Lower leg skin (tissue), 3 donors: Measurements from ENCODE around the gene DAB1.

Experiments
- CTCF ChIP-seq, 3 donors: fragments of 450-650 bp; IDR thresholded peaks; one replicate each; pipeline ENCODE4 v1.5.1; 2016; ENCODE audit warnings: antibody characterized with exemption in 3 of 3, mild to moderate bottlenecking in 3 of 3, moderate library complexity in 2 of 3
- POLR2A ChIP-seq, 2 donors: fragments of 450-650 bp; IDR thresholded peaks; one replicate each; pipeline ENCODE4 v1.6.1; 2016 to 2017; ENCODE audit warnings: antibody characterized with exemption in 2 of 2, mild to moderate bottlenecking in 1 of 2, moderate library complexity in 1 of 2

DNA sequence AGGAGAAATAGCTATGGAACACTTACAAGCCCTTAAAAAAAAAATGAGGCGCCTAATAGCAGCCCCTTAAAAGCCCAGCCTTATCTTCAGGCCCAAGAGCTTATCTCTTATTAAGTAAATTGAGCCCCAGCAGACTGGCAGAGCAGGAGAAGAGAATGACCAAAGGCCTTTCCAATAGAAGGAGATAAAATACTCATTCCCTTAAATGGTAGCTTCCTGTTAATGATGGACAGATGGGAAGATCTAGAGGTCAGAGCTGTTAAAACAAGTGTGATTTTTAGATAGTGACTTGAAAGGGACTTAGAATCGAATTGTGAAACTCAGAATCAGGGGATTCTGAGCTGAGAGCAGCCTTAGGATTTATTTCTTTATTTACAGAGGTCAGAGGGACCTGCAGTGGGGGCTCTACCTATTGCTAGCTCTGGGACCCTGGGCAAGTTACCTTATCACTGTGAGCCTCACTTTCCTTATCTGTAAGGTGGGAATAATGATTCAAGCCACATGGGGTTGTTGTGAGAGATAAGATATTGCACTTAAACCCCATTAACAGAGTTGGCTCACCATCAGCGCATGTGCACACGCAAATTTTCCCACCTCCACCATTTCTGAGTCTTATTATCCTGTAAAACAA is 356.8 kb downstream of the DAB1 start:
- TF ChIP-seq CTCF (IDR thresholded peaks at IDR 0.05) (no peak), POLR2A (IDR thresholded peaks at IDR 0.05) (no peak)
